Osteocyte (in vitro differentiated cells): ENCODE measurements around the gene TRIM28. TPM values are rescaled to one million over a fixed set of nuclear protein-coding genes. Genes with fewer than 3 reads are reported as not detected.

Experiments
- DNase-seq: peaks from one replicate; pipeline ENCODE4 v3.0.0; 2021; ENCODE audit warnings: mixed read lengths; ENCODE audit not compliant: unreplicated experiment; ENCODE audit errors: extremely low spot score
- H3K27ac Mint-ChIP-seq: one replicate; pipeline ENCODE4 v1.8.0; 2021; ENCODE audit warnings: mild to moderate bottlenecking, mixed read lengths; ENCODE audit not compliant: unreplicated experiment
- H3K27me3 Mint-ChIP-seq: one replicate; pipeline ENCODE4 v1.8.0; 2021; ENCODE audit warnings: mixed read lengths; ENCODE audit not compliant: unreplicated experiment
- H3K36me3 Mint-ChIP-seq: one replicate; pipeline ENCODE4 v1.8.0; 2021; ENCODE audit warnings: mixed read lengths; ENCODE audit not compliant: unreplicated experiment
- H3K4me1 Mint-ChIP-seq: one replicate; pipeline ENCODE4 v1.8.0; 2021; ENCODE audit warnings: mixed read lengths; ENCODE audit not compliant: unreplicated experiment
- H3K4me3 Mint-ChIP-seq: one replicate; pipeline ENCODE4 v1.8.0; 2021; ENCODE audit warnings: mild to moderate bottlenecking, moderate library complexity, mixed read lengths; ENCODE audit not compliant: unreplicated experiment
- H3K9me3 Mint-ChIP-seq: one replicate; pipeline ENCODE4 v1.8.0; 2021; ENCODE audit warnings: mixed read lengths; ENCODE audit not compliant: unreplicated experiment
- total RNA-seq: library from RNA; stranded (reverse); gene quantifications from 2 replicates; pipeline ENCODE4 v1.2.1, GENCODE V29; 2021
- TF ChIP-seq, protein P1 (sequence below): fragments of 200-600 bp; sonication (generic); IDR thresholded peaks from 2 replicates; pipeline ENCODE4 v1.5.0; 2021; ENCODE audit warnings: antibody characterized with exemption, mild to moderate bottlenecking, moderate library complexity

Gene TRIM28
- total RNA-seq, 1 donor from 2014 or later, result 354 TPM

DNA sequence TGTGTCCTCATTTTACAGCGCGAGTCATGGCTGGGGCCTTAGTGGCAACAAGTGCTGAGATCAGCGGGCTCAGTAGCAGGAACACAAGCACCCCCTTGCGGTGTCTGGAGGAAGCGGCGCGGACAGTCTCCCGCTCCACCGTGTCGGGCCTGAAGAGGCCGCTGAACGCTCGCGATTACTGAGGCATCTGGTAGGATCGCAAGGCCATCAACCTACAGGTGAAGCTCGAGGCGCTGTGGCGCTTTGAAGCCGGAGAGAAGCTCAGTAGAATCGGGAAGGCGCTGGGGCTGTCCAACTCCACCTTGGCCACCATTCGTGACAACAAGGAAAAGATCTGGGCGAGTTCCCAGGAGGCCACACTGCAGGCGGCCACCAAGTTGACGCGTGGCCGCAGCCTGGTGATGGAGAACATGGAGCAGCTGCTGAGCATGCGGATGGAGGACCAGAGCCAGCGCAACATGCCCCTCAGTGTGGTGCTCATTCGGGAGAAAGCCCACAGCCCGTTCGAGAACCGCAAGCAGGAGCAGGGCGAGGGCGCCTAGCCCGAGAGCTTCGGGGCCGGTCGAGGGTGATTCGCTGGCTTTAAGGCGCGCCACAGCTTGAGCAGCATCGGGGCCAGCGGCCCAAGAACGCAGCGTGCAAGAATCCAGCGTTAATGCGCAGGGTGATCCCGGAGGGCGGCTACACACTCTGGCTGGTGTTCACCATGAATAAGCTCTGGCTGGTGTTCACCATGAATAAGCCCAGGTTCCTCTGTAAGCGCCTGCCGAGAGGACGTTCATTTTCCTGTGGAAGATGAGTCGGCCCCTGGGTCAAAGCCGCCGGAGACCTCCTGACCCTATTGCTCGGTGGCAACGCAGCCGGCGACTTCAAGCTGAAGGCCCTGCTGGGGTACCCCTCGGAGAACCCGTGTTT lies 37.6 kb downstream of the TRIM28 start:
- peaks cover 14% of the 10 kb centered on the region for H3K36me3 Mint-ChIP-seq
- TF ChIP-seq, protein P1, sequence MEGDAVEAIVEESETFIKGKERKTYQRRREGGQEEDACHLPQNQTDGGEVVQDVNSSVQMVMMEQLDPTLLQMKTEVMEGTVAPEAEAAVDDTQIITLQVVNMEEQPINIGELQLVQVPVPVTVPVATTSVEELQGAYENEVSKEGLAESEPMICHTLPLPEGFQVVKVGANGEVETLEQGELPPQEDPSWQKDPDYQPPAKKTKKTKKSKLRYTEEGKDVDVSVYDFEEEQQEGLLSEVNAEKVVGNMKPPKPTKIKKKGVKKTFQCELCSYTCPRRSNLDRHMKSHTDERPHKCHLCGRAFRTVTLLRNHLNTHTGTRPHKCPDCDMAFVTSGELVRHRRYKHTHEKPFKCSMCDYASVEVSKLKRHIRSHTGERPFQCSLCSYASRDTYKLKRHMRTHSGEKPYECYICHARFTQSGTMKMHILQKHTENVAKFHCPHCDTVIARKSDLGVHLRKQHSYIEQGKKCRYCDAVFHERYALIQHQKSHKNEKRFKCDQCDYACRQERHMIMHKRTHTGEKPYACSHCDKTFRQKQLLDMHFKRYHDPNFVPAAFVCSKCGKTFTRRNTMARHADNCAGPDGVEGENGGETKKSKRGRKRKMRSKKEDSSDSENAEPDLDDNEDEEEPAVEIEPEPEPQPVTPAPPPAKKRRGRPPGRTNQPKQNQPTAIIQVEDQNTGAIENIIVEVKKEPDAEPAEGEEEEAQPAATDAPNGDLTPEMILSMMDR, result peak; percentile 72
- no peaks in the 10 kb centered on the region for H3K9me3 Mint-ChIP-seq
- peak overlapping the region; percentile 56 for H3K27ac Mint-ChIP-seq
- DNase-seq, result peak; percentile 88
- H3K4me3 Mint-ChIP-seq, result no peak overlapping the region
- peaks cover 5% of the 10 kb centered on the region for H3K4me1 Mint-ChIP-seq
- H3K27me3 Mint-ChIP-seq, result no peaks in the 10 kb centered on the region

DNA sequence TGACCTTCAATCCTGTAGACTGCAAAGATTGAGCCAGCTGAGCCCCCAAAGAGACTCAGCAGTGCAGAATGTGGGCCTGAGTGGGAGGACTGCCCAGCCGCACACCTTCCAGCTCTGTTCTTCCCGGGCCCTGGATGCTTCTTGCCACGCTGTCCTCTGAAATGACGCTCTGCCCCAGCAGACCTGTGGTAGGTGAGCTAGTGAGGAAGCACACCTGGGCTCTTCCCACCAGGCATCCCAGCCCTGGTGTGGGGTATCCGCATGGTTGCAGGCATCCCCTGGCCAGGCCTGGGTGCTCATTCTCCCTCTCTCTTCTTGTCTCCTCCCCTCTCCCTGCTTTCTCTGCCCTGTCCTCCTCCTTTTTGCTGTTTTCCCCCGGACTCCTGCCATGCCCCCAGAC lies 39.1 kb downstream of the TRIM28 start:
- no peak overlapping the region for H3K27ac Mint-ChIP-seq
- no peak overlapping the region for H3K4me3 Mint-ChIP-seq
- DNase-seq, result no peak

DNA sequence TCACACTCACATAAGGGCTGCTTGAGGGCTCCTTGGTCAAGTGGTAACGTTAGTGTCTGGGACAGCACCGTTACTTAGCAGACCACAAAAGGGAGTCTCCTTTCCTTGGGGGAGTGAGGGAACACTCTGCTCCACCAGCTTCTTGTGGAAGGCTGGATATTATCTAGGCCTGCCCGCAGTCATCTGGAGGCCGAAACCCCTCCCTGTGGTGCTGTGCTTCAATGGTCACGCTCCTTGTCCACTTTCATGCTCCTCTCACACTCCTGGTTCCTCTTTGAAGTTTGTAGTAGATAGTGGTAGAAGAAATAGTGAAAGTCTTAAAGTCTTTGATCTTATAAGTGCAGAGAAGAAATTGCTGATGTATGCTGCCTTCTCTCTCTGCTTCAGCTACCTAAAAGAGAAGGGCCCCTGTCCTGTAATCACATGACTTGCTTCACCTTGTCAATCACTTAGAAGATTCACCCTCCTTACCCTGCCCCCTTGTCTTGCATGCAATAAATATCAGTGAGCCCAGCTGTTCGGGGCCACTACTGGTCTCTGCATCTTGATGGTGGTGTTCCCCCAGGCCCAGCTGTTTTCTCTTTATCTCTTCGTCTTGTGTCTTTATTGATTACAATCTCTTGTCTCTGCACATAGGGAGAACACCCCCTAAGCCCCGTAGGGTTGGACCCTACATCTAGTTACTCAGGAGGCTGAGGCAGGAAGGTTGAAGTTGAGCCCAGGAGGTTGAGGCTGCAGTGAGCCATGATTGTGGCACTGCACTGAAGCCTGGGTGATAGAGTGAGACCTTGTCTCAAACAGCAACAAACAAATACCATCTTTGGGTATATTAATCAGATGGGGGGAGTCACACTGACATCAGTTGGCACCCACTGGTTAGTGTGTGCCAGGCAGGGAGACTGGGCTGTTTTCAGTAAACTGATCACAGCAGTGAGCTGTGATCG lies 40.9 kb downstream of the TRIM28 start:
- no peaks in the 10 kb centered on the region for H3K9me3 Mint-ChIP-seq
- H3K36me3 Mint-ChIP-seq, result peaks cover 14% of the 10 kb centered on the region
- H3K27ac Mint-ChIP-seq, result no peak overlapping the region
- peaks cover 5% of the 10 kb centered on the region for H3K4me1 Mint-ChIP-seq
- no peak for DNase-seq
- TF ChIP-seq, protein P1, result no peak
- no peaks in the 10 kb centered on the region for H3K27me3 Mint-ChIP-seq
- no peak overlapping the region for H3K4me3 Mint-ChIP-seq

More for the DNA sequence above, 39.1 kb downstream of the TRIM28 start:
- Mint-ChIP-seq H3K9me3 (no peaks in the 10 kb centered on the region), H3K4me1 (peaks cover 5% of the 10 kb centered on the region), H3K36me3 (peaks cover 14% of the 10 kb centered on the region), H3K27me3 (no peaks in the 10 kb centered on the region)
- TF ChIP-seq, protein P1, result no peak

DNA sequence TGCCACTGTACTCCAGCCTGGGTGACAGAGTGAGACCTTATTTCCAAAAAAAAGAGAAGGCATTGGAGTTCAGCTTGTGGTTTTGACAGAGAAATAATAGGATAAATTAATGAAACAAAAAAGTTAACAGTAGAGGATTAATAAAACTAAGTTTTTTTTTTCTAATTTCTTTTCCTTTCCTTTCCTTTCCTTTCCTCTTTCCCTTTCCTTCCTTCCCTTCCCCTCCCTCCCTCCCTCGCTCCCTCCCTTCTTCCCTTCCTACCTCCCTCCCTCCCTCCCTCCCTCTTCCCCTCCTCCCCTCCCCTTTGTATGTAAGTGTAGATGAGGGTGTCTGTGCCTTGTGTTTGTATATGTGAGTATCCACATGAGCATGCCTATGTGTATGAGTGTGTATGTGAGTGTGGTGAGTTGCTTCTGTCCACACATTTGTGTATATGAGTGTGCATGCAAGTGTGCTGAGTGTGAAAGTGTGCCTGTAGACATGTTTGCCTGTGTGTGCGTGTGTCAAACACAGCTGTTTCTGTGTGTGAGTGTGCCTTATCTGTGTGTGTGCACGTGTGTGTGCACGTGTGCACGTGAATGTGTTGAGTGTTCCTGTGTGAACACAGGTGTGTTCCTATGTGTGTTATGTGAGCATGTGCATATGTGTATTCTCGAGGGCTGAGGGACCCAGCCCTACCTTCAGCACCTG lies 41.7 kb downstream of the TRIM28 start:
- DNase-seq, result no peak

More for the DNA sequence above, 41.7 kb downstream of the TRIM28 start:
- peaks cover 14% of the 10 kb centered on the region for H3K36me3 Mint-ChIP-seq
- peaks cover 5% of the 10 kb centered on the region for H3K4me1 Mint-ChIP-seq
- no peaks in the 10 kb centered on the region for H3K27me3 Mint-ChIP-seq
- no peak overlapping the region for H3K27ac Mint-ChIP-seq
- H3K4me3 Mint-ChIP-seq, result no peak overlapping the region
- H3K9me3 Mint-ChIP-seq, result no peaks in the 10 kb centered on the region
- TF ChIP-seq, protein P1, result no peak
